Inflammatory macrophage (primary cell): Measurements from ENCODE around the gene CMTM7.
A peak's percentile ranks its signal among the peaks of the same experiment; 100 is the strongest.
"Not testable (repeated sequence)": the region's sequence is repeated elsewhere in the genome, so short reads cannot be mapped to it uniquely, and the experiment has no call there.

ENCODE experiments used
- DNase-seq, 2 donors: peaks; one replicate each; pipeline ENCODE4 v3.0.0-alpha.2; 2020 to 2022

The CMTM7 gene

GRCh38 chr3:32460817-32461496 lies 69.3 kb downstream of the CMTM7 start:
- not testable (repeated sequence) for DNase-seq

DNA sequence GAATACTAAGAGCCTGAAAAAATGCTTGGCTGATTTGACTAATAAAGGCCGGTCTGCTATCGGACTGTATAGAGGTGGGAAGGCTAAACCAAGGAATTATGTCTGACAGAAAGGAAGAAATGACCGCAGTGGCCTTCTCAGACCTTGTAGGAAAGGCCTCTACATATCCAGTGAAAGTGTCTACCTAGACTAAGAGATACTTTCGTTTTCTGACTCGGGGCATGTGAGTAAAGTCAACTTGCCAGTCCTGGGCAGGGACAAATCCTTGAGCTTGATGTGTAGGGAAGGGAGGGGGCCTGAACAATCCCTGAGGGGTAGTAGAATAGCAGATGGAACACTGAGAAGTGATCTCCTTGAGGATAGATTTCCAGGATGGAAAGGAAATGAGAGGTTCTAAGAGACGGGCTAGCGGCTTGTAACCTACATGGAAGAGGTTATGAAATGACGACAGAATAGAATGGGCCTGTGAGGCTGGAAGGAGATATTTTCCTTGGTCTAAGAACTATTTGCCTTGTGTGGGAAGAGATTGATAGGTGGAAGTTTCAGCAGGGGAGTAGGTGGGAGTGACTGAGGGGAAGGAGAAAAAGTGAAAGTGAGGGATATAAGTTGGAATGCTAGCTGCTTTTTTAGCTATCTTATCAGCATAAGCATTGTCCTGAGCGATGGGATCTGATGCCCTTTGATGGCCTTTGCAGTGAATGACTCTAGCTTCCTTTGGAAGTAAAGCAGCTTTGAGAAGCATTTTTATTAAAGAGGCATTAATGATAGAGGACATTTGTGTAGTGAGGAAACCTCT lies 70.7 kb downstream of the CMTM7 start:
- not testable (repeated sequence) for DNase-seq

DNA sequence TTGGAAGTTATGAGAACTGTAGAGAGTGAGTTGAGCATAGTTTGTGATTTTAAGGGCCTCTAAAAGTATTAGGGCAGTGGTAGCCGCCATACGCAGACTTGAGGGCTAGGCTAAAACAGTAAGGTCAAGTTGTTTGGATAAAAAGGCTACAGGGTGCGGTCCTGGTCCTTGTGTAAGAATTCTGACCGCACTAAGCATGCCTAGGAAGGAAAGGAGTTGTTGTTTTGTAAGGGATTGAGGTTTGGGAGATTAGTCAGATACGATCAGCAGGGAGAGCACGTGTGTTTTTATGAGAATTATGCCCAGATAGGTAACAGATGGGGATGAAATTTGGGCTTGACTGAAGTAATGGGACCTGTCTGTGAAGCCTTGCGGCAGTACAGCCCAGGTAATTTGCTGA lies 71.8 kb downstream of the CMTM7 start:
- not testable (repeated sequence) for DNase-seq

DNA sequence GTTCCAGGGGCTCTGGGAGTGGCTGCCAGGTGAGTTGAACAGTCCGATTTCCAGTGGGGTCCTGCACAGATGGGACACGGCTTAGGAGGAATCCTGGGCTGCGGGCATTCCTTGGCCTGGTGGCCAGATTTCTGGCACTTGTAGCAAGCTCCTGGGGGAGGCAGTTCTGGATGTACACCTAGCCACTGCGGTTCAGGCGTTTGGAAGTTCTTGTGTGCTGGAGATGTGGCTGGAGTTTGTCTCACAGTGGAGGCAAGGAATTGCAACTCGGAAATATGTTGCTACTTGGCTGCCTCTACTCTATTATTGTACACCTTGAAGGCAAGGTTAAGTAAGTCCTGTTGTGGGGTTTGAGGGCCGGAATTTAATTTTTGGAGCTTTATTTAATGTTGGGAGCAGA lies 73.1 kb downstream of the CMTM7 start:
- not testable (repeated sequence) for DNase-seq

GRCh38 chr3:32466808-32467207 lies 75.2 kb downstream of the CMTM7 start:
- not testable (repeated sequence) for DNase-seq

- peak; percentile 59 to 67 for DNase-seq
These were observed 75.8 kb downstream of the CMTM7 start for GRCh38 chr3:32467333-32468070.

GRCh38 chr3:32469151-32469874 lies 77.7 kb downstream of the CMTM7 start:
- no peak for DNase-seq

DNA sequence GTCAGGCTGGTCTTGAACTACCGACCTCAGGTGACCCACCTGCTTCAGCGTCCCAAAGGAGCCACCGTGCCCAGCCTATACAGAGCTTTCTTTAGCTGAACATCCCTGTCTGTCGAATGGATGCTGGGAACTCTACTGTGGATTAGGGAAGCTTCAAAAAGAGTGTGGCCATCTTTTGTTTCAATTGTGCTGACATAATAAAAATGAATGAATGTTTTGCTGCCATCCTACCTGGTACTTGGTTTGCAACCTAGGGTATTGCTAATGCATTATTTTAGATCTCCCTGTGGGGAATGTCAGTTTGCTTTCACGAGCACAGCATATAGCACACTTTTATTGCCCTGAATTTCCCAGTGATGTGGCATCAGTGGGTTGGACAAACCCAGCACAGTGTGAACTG lies 78.7 kb downstream of the CMTM7 start:
- no peak for DNase-seq

DNA sequence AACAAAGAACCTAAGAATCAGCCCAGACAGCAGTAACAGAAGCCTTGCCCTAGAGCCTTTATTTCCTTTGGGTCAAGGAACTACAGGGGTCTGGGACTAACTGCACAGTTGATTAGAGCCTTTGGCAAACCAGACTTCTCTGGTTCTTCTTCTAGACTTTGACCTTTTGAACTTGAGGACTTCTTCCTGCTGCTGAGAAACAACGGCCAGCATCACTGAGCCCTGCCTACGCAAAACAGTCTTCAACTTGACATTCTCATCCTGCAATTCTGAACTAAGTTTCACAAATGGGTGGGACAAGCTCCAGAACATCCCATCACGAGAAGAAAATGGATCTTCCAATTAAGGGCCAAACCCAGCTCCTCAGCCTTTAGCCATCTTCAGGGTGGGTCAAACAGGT lies 79.6 kb downstream of the CMTM7 start:
- DNase-seq, result peak; percentile 73 to 75

DNA sequence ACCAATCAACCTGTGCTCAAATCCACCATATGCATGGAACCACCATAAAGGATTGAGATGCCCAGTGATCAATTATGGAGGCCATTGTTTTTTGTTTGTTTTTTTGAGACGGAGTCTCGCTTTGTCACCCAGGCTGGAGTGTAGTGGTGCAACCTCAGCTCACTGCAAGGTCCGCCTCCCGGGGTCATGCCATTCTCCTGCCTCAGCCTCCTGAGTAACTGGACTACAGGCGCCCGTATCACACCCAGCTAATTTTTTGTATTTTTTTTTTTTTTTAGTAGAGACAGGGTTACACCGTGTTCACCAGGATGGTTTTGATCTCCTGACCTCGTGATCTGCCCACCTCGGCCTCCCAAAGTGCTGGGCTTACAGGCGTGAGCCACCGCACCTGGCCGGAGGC lies 80.5 kb downstream of the CMTM7 start:
- DNase-seq, result not testable (repeated sequence)

- no peak for DNase-seq
These were observed 82.5 kb downstream of the CMTM7 start for GRCh38 chr3:32474201-32474600.

DNA sequence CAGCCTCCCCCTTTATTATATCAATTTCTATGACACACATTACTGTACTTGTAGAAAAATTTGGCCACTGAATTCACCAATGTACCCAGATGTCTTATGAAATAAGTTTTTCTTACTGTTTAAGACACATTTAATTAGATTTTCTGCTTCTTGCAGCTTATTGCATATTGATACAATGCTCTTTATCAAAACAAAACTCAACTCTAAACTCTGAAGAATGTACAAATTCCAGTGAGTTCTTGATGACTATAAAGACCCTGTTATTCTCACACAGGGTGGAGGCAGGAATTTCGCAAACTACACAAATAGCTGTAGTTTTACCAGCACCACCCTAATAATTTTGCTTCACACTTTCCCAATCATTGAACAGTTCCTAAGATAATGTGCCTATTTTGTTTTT lies 89.0 kb downstream of the CMTM7 start:
- no peak for DNase-seq

DNA sequence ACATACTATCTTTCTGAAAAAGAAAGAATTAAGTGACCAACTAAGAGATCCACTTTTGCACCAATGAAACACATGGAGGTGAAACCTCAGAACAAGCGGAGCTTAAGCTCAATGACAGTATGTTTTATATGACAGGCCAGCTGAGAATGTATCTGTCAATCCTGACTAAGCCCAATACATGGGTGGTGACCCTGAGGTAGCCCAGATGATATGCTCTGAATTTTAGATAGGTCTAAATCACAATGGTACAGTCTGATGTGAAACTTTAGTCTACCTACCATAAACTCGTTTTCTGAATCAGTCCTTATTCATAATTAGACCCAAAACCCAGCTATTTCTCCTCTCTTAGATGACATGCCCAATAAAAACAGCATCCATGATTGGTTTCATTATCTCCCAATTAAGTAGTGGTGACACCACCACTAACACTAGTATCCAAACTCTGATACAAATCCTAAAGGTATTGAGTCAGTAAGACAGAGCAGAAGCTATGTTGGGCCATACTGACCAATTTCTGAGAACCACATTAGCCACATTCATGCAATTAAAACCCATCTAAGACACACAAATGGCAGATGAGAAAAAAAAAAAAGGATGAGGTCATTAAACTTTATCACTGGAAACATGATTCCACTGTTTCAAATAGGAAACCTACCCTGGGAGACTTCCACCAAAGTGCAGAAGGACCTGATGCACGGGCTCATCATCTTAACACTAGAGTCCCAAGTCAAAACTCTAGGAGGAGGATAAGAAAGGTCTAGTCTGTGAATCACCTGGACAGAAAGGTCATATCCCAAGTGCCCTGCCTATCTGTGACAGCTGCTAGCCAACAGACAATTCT lies 90.4 kb downstream of the CMTM7 start:
- DNase-seq, result no peak

DNA sequence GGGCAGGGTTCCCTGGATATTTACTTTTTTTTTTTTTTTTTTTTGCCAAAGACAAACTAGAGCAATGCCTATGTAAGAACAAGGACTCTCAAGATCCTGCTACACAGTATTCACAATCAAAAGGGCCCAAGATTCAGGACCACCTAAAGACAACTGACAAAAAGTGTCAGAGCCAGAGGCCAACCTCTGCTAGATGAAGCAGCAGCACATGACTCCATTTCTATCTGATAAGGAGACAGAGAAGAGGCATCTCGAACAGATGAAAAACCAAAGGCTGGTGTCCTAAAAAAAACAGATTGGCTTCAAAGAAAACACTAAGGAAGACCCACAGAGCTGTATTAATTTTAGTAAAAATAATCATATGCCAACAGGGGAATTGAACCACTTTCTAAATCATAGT lies 91.0 kb downstream of the CMTM7 start:
- no peak for DNase-seq

DNA sequence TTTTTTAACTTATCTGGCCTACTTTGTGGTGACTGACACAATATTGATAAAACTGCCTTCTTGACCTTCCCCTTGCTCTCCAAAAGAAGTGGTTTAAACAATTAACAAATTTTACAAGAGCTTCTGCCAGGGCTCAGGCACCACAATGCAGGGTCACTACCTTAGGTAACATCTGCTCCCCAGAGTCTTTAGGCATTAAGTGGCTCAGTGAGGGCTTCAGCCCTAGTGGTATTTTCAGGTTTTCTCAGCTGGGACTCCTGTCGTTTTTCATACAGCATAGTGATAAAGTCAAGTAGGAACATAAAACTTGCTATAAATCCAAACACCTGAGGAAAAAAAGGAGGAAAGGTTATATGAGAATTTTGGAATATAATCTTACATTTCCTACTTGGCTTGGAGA lies 92.1 kb downstream of the CMTM7 start:
- no peak for DNase-seq

DNA sequence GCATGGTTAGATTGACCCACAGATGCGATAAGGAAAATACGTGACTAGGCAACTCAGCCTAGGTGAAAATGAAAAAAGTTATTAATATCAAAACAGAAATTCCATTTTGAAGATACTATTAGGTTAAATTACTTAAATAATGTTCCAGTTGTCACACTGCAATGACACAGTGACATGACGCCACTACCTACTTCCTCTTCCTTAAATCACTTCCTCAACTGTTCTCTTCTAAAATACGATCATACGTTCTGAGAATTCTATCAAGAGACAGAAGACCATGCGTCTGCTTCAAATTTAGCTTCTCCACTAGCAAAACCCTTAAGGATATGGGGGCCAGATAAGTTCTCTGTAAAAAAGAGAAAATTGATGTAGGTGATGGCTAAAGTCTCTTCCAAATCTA lies 92.8 kb downstream of the CMTM7 start:
- peak; percentile 88 to 94 for DNase-seq

DNA sequence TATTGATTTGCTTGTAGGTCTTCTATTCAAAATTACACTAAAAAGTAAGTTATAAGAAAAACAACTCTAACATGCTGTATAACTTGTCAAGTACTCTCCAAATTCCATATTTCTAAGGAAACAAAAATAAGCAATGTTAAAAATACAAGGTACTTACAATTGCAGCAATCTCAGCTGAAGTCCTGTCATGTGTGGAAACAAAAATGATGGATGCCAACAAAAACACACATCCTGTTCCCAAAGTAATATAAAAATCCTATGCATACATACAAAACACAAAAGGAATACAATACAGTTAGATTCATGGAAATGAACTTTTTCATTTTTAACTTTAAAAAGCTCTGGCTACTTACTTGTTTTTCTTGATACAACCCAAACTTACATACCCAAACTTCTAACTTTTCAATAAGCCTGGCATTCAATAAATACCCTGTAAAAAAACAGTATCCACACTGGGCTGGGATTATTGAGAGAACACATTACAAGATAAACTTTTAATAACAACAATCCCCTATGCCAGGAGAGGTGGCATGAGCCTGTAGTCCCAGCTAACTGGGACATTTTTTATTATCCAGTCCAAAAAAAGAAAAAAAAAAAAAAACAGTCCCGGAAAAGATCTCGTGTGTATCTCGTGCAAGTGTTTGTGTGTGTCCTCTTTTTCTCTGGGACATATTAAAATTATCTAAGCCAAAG lies 96.3 kb downstream of the CMTM7 start:
- DNase-seq, result no peak

GRCh38 chr3:32488474-32489008 lies 96.9 kb downstream of the CMTM7 start:
- DNase-seq, result no peak

DNA sequence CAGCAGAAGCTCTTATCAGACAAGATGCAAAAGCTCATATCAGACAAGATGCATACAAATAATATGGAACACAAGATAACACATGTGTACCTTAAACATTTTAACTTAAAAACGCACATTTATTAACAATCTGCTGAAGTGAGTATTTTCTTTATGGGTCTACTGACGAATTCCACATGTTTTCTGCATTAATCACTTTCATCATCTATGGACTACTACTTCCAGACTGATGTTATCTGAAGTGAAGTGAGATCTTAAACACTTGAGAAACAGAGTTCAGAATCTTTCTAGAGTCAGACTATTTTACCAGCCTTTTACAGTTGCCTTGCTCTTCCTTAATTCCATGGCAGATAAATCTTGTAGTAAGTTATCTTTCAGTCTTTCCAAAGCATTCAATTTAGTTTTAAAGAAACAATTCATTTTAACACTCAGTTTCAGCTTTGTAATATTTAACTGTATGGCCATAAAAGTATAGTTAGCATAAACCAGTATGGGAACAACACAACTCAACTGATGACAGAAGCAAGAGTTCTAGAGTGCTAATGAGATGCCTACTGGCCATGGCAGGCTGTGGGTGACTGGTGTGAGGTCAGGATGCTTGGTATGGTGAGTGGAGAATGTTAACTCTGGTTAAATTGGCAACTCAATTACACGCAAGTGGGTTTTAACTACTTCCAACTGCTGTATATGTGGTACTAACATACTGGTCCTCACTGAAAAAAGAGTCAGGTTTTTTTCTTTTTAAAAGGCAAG lies 101.2 kb downstream of the CMTM7 start:
- no peak for DNase-seq
